GM18870 (cell line): ENCODE measurements around the gene COL13A1.

Source experiments
- ATAC-seq: cut with Tn5 transposase; IDR thresholded peaks from one replicate; pipeline ENCODE4 v1.9.1; 2021; ENCODE audit warnings: moderate library complexity; ENCODE audit not compliant: unreplicated experiment

COL13A1 gene

GRCh38 chr10:69939481-69939880 lies 137.8 kb downstream of the COL13A1 start:
- no peak for ATAC-seq

GRCh38 chr10:69941730-69942129 lies 140.0 kb downstream of the COL13A1 start:
- no peak for ATAC-seq

GRCh38 chr10:69943292-69943820 lies 141.7 kb downstream of the COL13A1 start:
- ATAC-seq, result no peak

- no peak for ATAC-seq
Observed at GRCh38 chr10:69944761-69945160, 143.1 kb downstream of the COL13A1 start.

- ATAC-seq, result no peak
Observed at GRCh38 chr10:69948261-69948660, 146.6 kb downstream of the COL13A1 start.

- no peak for ATAC-seq
Observed at GRCh38 chr10:69949770-69950169, 148.1 kb downstream of the COL13A1 start.

- ATAC-seq, result no peak
Observed at GRCh38 chr10:69951658-69952057, 150.0 kb downstream of the COL13A1 start.

GRCh38 chr10:69952069-69952800 lies 150.5 kb downstream of the COL13A1 start:
- ATAC-seq, result no peak

- ATAC-seq, result no peak
Observed at GRCh38 chr10:69952821-69953221, 151.1 kb downstream of the COL13A1 start.

- no peak for ATAC-seq
Observed at GRCh38 chr10:69953851-69954250, 152.1 kb downstream of the COL13A1 start.

- ATAC-seq, result no peak
Observed at GRCh38 chr10:69955211-69955805, 153.6 kb downstream of the COL13A1 start.

- ATAC-seq, result no peak
Observed at GRCh38 chr10:69955897-69956740, 154.4 kb downstream of the COL13A1 start.

GRCh38 chr10:69956741-69957230 lies 155.1 kb downstream of the COL13A1 start:
- no peak for ATAC-seq

- ATAC-seq, result no peak
Observed at GRCh38 chr10:69957241-69957885, 155.7 kb downstream of the COL13A1 start.

- no peak for ATAC-seq
Observed at GRCh38 chr10:69957886-69958555, 156.3 kb downstream of the COL13A1 start.

- ATAC-seq, result no peak
Observed at GRCh38 chr10:69958556-69958902, 156.8 kb downstream of the COL13A1 start.

GRCh38 chr10:69959911-69960310 lies 158.2 kb downstream of the COL13A1 start:
- ATAC-seq, result no peak

GRCh38 chr10:69960606-69960987 lies 158.9 kb downstream of the COL13A1 start:
- no peak for ATAC-seq

- ATAC-seq, result no peak
Observed at GRCh38 chr10:69960988-69961880, 159.5 kb downstream of the COL13A1 start.
